ENCODE data around the gene EFCAB9. TPM values are rescaled to one million over a fixed set of nuclear protein-coding genes. Genes with fewer than 3 reads are reported as not detected.

Gene EFCAB9
- polyA plus RNA-seq, 3 donors, result not detected

DNA sequence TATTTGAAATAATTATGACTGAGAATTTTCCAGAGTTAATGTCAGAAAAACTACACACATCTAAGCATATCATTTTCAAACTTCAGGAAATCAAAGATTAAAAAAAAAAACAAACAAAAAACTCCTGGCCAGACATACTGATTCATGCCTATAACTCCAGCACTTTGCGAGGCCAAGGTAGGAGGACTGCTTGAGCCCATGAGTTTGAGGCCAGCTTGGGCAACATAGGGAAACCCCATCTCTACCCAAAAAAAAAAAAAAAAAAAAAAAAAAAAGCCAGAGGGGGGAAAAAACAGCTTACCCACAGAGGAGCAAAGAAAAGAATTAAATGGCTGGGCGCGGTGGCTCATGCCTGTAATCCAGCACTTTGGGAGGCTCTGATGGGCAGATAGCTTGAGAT is 22.4 kb downstream of the EFCAB9 start:
- Mint-ChIP-seq H3K9me3 (peaks cover 0 to 8% (median 2%) of the 10 kb centered on the region in 7 donors), H3K36me3 (peaks cover 44 to 55% of the 10 kb centered on the region in 2 donors), H3K4me1 (peaks cover 2% of the 10 kb centered on the region), H3K27ac (peak overlapping the region in 1 of 7 donors; percentile 59), H3K27me3 (ENCODE audit: low read depth in 3 of 3) (no peaks in the 10 kb centered on the region), H3K4me3 (no peak overlapping the region)
- Histone ChIP-seq H3K9me3 (replicated peaks in 1 of 2; ENCODE audit: control insufficient read depth in 1 of 2, insufficient read depth in 1 of 2, low read length in 2 of 2) (no peaks in the 10 kb centered on the region), H3K27ac (ENCODE audit: low read depth in 1 of 2, low read length in 2 of 2) (no peak overlapping the region), H3K4me1 (ENCODE audit: control insufficient read depth in 1 of 2, insufficient read depth in 2 of 2, low read length in 2 of 2) (no peaks in the 10 kb centered on the region), H2AFZ (ENCODE audit: insufficient read depth, low read depth, low read length, poor library complexity, severe bottlenecking) (no peak overlapping the region), H3K27me3 (ENCODE audit: control insufficient read depth in 2 of 2, insufficient read depth in 2 of 2, low read length in 2 of 2) (no peaks in the 10 kb centered on the region), H3K79me2 (ENCODE audit: insufficient read depth, low read length) (no peaks in the 10 kb centered on the region), H3K4me3 (replicated peaks in 1 of 3; ENCODE audit: low read depth in 2 of 3, low read length in 3 of 3) (no peak overlapping the region), H3K36me3 (replicated peaks in 1 of 2; ENCODE audit: control insufficient read depth in 1 of 2, insufficient read depth in 2 of 2, low read length in 2 of 2) (peaks cover 7 to 50% of the 10 kb centered on the region in 2 donors), H3K4me2 (replicated peaks; ENCODE audit: extremely low read depth, low read length, poor library complexity, severe bottlenecking) (no peak overlapping the region), H3K9ac (ENCODE audit: insufficient read depth, low read length, poor library complexity, severe bottlenecking) (no peak overlapping the region), H4K20me1 (ENCODE audit: insufficient read depth, low read length) (no peaks in the 10 kb centered on the region)
- intact Hi-C loops (cut with micrococcal nuclease), result loop anchor here in 1 of 2 donors (10.0 kb wide), 1 partner anchor 1432 kb away; the partner anchor contains the start of gene GABRP
- TF ChIP-seq, protein P1, sequence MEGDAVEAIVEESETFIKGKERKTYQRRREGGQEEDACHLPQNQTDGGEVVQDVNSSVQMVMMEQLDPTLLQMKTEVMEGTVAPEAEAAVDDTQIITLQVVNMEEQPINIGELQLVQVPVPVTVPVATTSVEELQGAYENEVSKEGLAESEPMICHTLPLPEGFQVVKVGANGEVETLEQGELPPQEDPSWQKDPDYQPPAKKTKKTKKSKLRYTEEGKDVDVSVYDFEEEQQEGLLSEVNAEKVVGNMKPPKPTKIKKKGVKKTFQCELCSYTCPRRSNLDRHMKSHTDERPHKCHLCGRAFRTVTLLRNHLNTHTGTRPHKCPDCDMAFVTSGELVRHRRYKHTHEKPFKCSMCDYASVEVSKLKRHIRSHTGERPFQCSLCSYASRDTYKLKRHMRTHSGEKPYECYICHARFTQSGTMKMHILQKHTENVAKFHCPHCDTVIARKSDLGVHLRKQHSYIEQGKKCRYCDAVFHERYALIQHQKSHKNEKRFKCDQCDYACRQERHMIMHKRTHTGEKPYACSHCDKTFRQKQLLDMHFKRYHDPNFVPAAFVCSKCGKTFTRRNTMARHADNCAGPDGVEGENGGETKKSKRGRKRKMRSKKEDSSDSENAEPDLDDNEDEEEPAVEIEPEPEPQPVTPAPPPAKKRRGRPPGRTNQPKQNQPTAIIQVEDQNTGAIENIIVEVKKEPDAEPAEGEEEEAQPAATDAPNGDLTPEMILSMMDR (IDR thresholded peaks at IDR 0.05), result no peak
- WGBS (ENCODE audit: insufficient coverage), result 100% methylated on average over 2 of the region's 3 CpGs
- DNase-seq, result peak in 1 of 3 donors; percentile 17

DNA sequence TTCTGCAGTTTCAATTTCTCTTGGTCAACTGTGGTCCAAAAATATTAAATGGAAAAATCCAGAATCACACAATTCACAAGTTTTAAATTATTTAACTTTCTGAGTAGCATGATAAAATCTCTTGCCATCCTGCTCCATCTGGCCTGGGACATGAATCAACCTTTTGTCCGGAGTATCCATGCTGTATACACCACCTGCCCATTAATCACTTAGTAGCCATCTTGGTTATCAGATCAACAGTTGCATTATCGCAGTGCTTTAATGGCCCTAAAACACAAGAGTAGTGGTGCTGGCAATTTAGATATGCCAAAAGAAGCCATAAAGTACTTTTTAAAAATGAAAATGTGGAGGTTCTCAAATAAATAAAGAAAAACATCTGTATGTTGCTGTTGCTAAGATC is 25.3 kb downstream of the EFCAB9 start:
- no CpG with 5 or more reads among the region's 2 CpGs for WGBS (ENCODE audit: insufficient coverage)
- Histone ChIP-seq H3K4me1 (ENCODE audit: control insufficient read depth in 1 of 2, insufficient read depth in 2 of 2, low read length in 2 of 2) (no peaks in the 10 kb centered on the region), H3K9ac (ENCODE audit: insufficient read depth, low read length, poor library complexity, severe bottlenecking) (no peak overlapping the region), H4K20me1 (ENCODE audit: insufficient read depth, low read length) (no peaks in the 10 kb centered on the region), H3K36me3 (replicated peaks in 1 of 2; ENCODE audit: control insufficient read depth in 1 of 2, insufficient read depth in 2 of 2, low read length in 2 of 2) (peaks cover 0 to 36% of the 10 kb centered on the region in 2 donors), H3K4me2 (replicated peaks; ENCODE audit: extremely low read depth, low read length, poor library complexity, severe bottlenecking) (no peak overlapping the region), H3K79me2 (ENCODE audit: insufficient read depth, low read length) (no peaks in the 10 kb centered on the region), H2AFZ (ENCODE audit: insufficient read depth, low read depth, low read length, poor library complexity, severe bottlenecking) (no peak overlapping the region), H3K27ac (ENCODE audit: low read depth in 1 of 2, low read length in 2 of 2) (no peak overlapping the region), H3K4me3 (replicated peaks in 1 of 3; ENCODE audit: low read depth in 2 of 3, low read length in 3 of 3) (no peak overlapping the region), H3K9me3 (replicated peaks in 1 of 2; ENCODE audit: control insufficient read depth in 1 of 2, insufficient read depth in 1 of 2, low read length in 2 of 2) (no peaks in the 10 kb centered on the region), H3K27me3 (ENCODE audit: control insufficient read depth in 2 of 2, insufficient read depth in 2 of 2, low read length in 2 of 2) (no peaks in the 10 kb centered on the region)
- peaks cover 0 to 8% (median 2%) of the 10 kb centered on the region in 7 donors for H3K9me3 Mint-ChIP-seq
- H3K36me3 Mint-ChIP-seq, result peaks cover 46 to 48% of the 10 kb centered on the region in 2 donors
- peak overlapping the region in 1 of 7 donors; percentile 10 for H3K27ac Mint-ChIP-seq
- H3K4me3 Mint-ChIP-seq, result no peak overlapping the region
- no peaks in the 10 kb centered on the region for H3K27me3 Mint-ChIP-seq (ENCODE audit: low read depth in 3 of 3)
- intact Hi-C loops (cut with micrococcal nuclease), result loop anchor here in 1 of 2 donors (10.0 kb wide), 1 partner anchor 1434 kb away; the partner anchor contains the start of gene GABRP
- TF ChIP-seq, protein P1 (IDR thresholded peaks at IDR 0.05), result no peak
- peaks cover 2% of the 10 kb centered on the region for H3K4me1 Mint-ChIP-seq
- DNase-seq, result no peak

All from CD14-positive monocyte (primary cell).